SU-DHL-6 (cell line): ENCODE measurements around the gene MGRN1.

Source experiments
- H2AFZ ChIP-seq: fragments of 200-600 bp; sonication (generic); 2 replicates; pipeline ENCODE4 v1.6.1; 2014; ENCODE audit warnings: low read depth, mild to moderate bottlenecking, moderate library complexity, mixed read lengths, antibody characterized with exemption, low read length; ENCODE audit not compliant: severe bottlenecking
- H3F3A ChIP-seq: fragments of 200-600 bp; shearing (Covaris generic); 2 replicates; pipeline ENCODE4 v1.6.0; 2016; ENCODE audit warnings: antibody characterized with exemption, mild to moderate bottlenecking; ENCODE audit not compliant: insufficient read depth
- H3K27ac ChIP-seq: fragments of 200-600 bp; sonication (generic); 2 replicates; pipeline ENCODE4 v1.5.1; 2016; ENCODE audit warnings: low read depth, mild to moderate bottlenecking, low read length, moderate library complexity, mixed read lengths
- H3K27me3 ChIP-seq: fragments of 200-600 bp; sonication (generic), shearing (Covaris generic); 2 replicates; pipeline ENCODE4 v1.6.0; 2014; ENCODE audit warnings: mild to moderate bottlenecking, low read length
- H3K36me3 ChIP-seq: fragments of 200-600 bp; sonication (generic); 2 replicates; pipeline ENCODE4 v1.6.1; 2014; ENCODE audit warnings: mild to moderate bottlenecking, low read length, mixed read lengths
- H3K4me2 ChIP-seq: fragments of 300-600, 200-600 bp; shearing (Covaris generic), sonication (generic); 2 replicates; pipeline ENCODE4 v1.6.0; 2014; ENCODE audit warnings: low read length, low read depth, mild to moderate bottlenecking; ENCODE audit not compliant: poor library complexity, severe bottlenecking
- H3K4me3 ChIP-seq: fragments of 200-600 bp; sonication (generic); 2 replicates; pipeline ENCODE4 v1.5.1; 2014; ENCODE audit warnings: antibody characterized with exemption, low read length, mild to moderate bottlenecking, mixed read lengths; ENCODE audit not compliant: insufficient read depth, poor library complexity, severe bottlenecking
- H3K79me2 ChIP-seq: fragments of 200-600 bp; sonication (generic); 2 replicates; pipeline ENCODE4 v1.6.1; 2014; ENCODE audit warnings: mild to moderate bottlenecking, low read length, moderate library complexity; ENCODE audit not compliant: insufficient read depth
- H3K9ac ChIP-seq: fragments of 200-600 bp; sonication (generic); 2 replicates; pipeline ENCODE4 v1.7.0; 2014; ENCODE audit warnings: mild to moderate bottlenecking, low read length
- H3K9me2 ChIP-seq: fragments of 200-600 bp; sonication (generic); replicated peaks from 2 replicates; pipeline ENCODE4 v1.6.1; 2014; ENCODE audit warnings: low read length; ENCODE audit not compliant: insufficient read depth
- H3K9me3 ChIP-seq: fragments of 200-600 bp; sonication (generic); 2 replicates; pipeline ENCODE4 v1.6.1; 2014; ENCODE audit warnings: low read length, mixed read lengths; ENCODE audit not compliant: insufficient read depth
- H4K20me1 ChIP-seq: fragments of 200-600 bp; sonication (generic); 2 replicates; pipeline ENCODE4 v1.6.1; 2014; ENCODE audit warnings: low read depth, mild to moderate bottlenecking, antibody characterized with exemption, low read length, moderate library complexity, mixed read lengths
- EZH2phosphoT487 ChIP-seq: fragments of 200-600 bp; sonication (generic), shearing (Covaris generic); conservative IDR thresholded peaks from 2 replicates; pipeline ENCODE4 v1.6.1; 2018; ENCODE audit warnings: mild to moderate bottlenecking, antibody characterized with exemption, low read length, moderate library complexity, mixed read lengths
- TF ChIP-seq, protein P1 (sequence below): fragments of 200-600 bp; sonication (generic); IDR thresholded peaks from one replicate; pipeline ENCODE4 v1.5.1; 2017; ENCODE audit warnings: antibody characterized with exemption, mild to moderate bottlenecking, low read length, moderate library complexity; ENCODE audit not compliant: insufficient read depth, poor library complexity, severe bottlenecking

MGRN1 gene

DNA sequence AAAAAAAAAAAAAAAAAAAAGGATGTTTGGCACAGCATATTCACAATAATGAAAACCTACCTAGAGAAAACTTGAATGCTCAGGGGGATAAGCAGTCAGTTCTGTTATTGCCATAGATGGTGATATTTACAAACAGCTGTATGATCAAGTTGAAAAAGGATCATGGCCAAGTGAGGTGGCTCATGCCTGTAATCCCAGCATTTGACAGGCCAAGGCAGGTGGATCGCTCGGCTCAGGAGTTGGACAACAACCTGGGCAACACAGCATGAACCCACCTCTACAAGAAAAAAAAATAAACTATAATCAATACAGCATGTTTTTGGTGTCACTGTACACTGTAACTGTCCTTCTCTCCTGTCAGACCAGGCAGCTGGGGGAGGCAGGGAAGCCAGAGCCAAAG is 90.4 kb downstream of the MGRN1 start:
- Histone ChIP-seq H3K4me2 (no peak overlapping the region), H3K9me2 (no peaks in the 10 kb centered on the region), H3K9ac (no peak overlapping the region), H4K20me1 (no peaks in the 10 kb centered on the region), H3F3A (no peaks in the 10 kb centered on the region), H2AFZ (no peak overlapping the region), H3K4me3 (no peak overlapping the region), H3K27ac (no peak overlapping the region), H3K27me3 (no peaks in the 10 kb centered on the region), H3K36me3 (no peaks in the 10 kb centered on the region), H3K9me3 (no peaks in the 10 kb centered on the region), H3K79me2 (no peaks in the 10 kb centered on the region)
- TF ChIP-seq, protein P1, sequence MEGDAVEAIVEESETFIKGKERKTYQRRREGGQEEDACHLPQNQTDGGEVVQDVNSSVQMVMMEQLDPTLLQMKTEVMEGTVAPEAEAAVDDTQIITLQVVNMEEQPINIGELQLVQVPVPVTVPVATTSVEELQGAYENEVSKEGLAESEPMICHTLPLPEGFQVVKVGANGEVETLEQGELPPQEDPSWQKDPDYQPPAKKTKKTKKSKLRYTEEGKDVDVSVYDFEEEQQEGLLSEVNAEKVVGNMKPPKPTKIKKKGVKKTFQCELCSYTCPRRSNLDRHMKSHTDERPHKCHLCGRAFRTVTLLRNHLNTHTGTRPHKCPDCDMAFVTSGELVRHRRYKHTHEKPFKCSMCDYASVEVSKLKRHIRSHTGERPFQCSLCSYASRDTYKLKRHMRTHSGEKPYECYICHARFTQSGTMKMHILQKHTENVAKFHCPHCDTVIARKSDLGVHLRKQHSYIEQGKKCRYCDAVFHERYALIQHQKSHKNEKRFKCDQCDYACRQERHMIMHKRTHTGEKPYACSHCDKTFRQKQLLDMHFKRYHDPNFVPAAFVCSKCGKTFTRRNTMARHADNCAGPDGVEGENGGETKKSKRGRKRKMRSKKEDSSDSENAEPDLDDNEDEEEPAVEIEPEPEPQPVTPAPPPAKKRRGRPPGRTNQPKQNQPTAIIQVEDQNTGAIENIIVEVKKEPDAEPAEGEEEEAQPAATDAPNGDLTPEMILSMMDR: no peak
- no peak for TF ChIP-seq EZH2phosphoT487

DNA sequence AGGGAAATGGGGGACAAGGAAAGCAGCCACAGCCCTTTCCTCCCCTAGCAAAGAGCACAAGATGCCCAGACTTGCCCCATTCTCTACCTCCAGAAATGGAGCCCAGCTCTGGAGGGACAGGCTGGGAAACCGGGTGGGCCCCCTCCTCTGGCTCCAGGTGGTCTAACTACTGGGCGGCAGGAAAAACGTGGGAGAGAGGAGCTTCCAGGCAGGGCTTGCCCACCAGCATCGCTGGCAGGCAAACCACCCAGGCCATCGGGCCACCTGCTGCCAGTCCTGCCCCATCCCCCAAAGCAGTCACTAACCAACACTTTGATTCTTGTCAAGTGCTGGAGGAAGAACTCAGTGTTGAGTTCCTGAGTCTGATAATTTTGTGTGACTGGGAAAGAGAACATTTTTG is 93.8 kb downstream of the MGRN1 start:
- no peaks in the 10 kb centered on the region for H3K79me2 ChIP-seq
- TF ChIP-seq EZH2phosphoT487: no peak
- TF ChIP-seq, protein P1: no peak
- H3K4me2 ChIP-seq: no peak overlapping the region
- H3K36me3 ChIP-seq: no peaks in the 10 kb centered on the region
- no peaks in the 10 kb centered on the region for H3K9me3 ChIP-seq
- no peak overlapping the region for H3K27ac ChIP-seq
- no peak overlapping the region for H2AFZ ChIP-seq
- H3F3A ChIP-seq: no peaks in the 10 kb centered on the region
- H3K9me2 ChIP-seq: no peaks in the 10 kb centered on the region
- H3K4me3 ChIP-seq: no peak overlapping the region
- H3K27me3 ChIP-seq: no peaks in the 10 kb centered on the region
- no peak overlapping the region for H3K9ac ChIP-seq
- no peaks in the 10 kb centered on the region for H4K20me1 ChIP-seq

DNA sequence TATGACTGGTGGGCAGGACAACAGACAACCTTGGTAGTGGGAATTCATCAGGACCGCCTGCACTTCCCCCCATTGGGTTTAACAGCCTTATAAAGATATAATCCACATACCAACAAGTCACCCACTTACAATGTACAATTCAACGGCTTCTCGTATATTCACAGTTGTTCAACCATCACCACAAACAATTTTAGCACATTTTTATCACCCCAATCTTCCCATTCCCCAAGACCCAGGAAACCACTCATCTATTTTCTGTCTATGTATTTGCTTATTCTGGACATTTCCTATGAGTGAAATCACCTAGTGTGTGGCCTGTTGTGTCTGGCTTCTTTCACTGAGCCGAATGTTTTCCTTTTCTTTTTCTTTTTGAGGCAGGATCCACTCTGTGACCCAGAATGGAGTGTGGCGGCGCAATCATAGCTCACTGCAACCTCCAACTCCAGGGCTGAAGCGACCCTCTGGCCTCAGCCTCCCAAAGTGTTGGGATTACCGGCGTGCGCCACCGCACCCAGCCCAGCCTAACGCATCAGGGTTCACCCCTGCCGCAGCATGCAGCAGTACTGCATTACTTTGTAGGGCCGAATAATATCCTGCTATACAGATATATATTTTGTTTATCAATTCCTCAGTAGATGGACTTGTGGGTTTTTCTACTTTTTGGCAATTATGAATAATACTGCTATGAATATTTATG is 98.6 kb downstream of the MGRN1 start:
- no peak overlapping the region for H3K27ac ChIP-seq
- no peak overlapping the region for H3K4me2 ChIP-seq
- H3K4me3 ChIP-seq: no peak overlapping the region
- H3K79me2 ChIP-seq: no peaks in the 10 kb centered on the region
- H4K20me1 ChIP-seq: no peaks in the 10 kb centered on the region
- no peaks in the 10 kb centered on the region for H3K27me3 ChIP-seq
- no peaks in the 10 kb centered on the region for H3K9me3 ChIP-seq
- H2AFZ ChIP-seq: no peak overlapping the region
- H3K9ac ChIP-seq: no peak overlapping the region
- H3K36me3 ChIP-seq: no peaks in the 10 kb centered on the region
- no peaks in the 10 kb centered on the region for H3F3A ChIP-seq
- H3K9me2 ChIP-seq: no peaks in the 10 kb centered on the region
- no peak for TF ChIP-seq EZH2phosphoT487
- TF ChIP-seq, protein P1: no peak
